Endothelial cell of umbilical vein (primary cell): Measurements from ENCODE around the gene ITM2C. TPM values are rescaled to one million over a fixed set of nuclear protein-coding genes. Genes with fewer than 3 reads are reported as not detected.

ENCODE experiments used
- BruUV-seq: library from RNA; stranded (reverse); fragments of 400-500 nt; replicated peaks from 2 replicates; lab custom pipeline; 2021; lab: Mats Ljungman, UMichigan
- CTCF ChIA-PET: fragments of 300-600, 350-600 bp; sonication (Branson Sonifier 250); formaldehyde crosslinking; loops from one replicate; lab custom pipeline; 2021; ENCODE audit warnings: antibody characterized with exemption, inconsistent platforms; lab: Charles Lee
- POLR2A ChIA-PET: fragments of 300-600, 350-600 bp; sonication (Branson Sonifier 250); formaldehyde crosslinking; loops from one replicate; lab custom pipeline; 2021; ENCODE audit warnings: antibody characterized with exemption, inconsistent platforms; lab: Charles Lee
- DNase-seq: peaks from one replicate; pipeline ENCODE4 v3.0.0-alpha.2; 2011; ENCODE audit warnings: low read depth, low spot score
- FAIRE-seq: peaks from 2 replicates; lab custom pipeline; 2011; peaks lifted over from hg19 to GRCh38; lab: Jason Lieb, UNC
- H2AFZ ChIP-seq: 2 replicates; pipeline ENCODE4 v1.6.0; 2012; ENCODE audit warnings: low read depth, low read length, control low read depth, inconsistent platforms
- H3K27ac ChIP-seq: 2 replicates; pipeline ENCODE4 v1.5.1; 2011; ENCODE audit warnings: low read depth, mild to moderate bottlenecking, control low read depth, low read length, moderate library complexity; ENCODE audit not compliant: insufficient read depth
- H3K27me3 ChIP-seq, 2 experiments: 2 replicates each; pipeline versions ENCODE4 v1.6.0 to v1.6.1; 2011; ENCODE audit warnings: low read length in 2 of 2, mixed read lengths in 1 of 2; ENCODE audit not compliant: control insufficient read depth in 2 of 2, insufficient read depth in 2 of 2
- H3K36me3 ChIP-seq, 2 experiments: 2 replicates in 1 of 2; 3 replicates in 1 of 2; pipeline ENCODE4 v1.5.1; 2011; ENCODE audit warnings: low read length in 2 of 2, mild to moderate bottlenecking in 1 of 2, moderate library complexity in 1 of 2; ENCODE audit not compliant: control insufficient read depth in 2 of 2, insufficient read depth in 2 of 2; ENCODE audit errors: extremely low read depth in 1 of 2
- H3K4me1 ChIP-seq: 3 replicates; pipeline ENCODE4 v1.5.1; 2011; ENCODE audit warnings: mild to moderate bottlenecking, low read length; ENCODE audit not compliant: control insufficient read depth, insufficient read depth; ENCODE audit errors: extremely low read depth
- H3K4me2 ChIP-seq: 2 replicates; pipeline ENCODE4 v1.6.1; 2011; ENCODE audit warnings: low read length, control low read depth, mixed read lengths; ENCODE audit not compliant: insufficient read depth
- H3K4me3 ChIP-seq, 3 experiments: fragments of 200-600 bp in 1 of 3; sonication (generic), shearing (Covaris generic) in 1 of 3; replicated peaks in 1 of 3; 2 replicates each; pipeline ENCODE4 v1.5.1; 2011 to 2016; ENCODE audit warnings: control low read depth in 3 of 3, low read length in 3 of 3, mild to moderate bottlenecking in 2 of 3, inconsistent platforms in 1 of 3, low read depth in 1 of 3, moderate library complexity in 1 of 3; ENCODE audit not compliant: insufficient read depth in 1 of 3
- H3K79me2 ChIP-seq: 2 replicates; pipeline ENCODE4 v1.6.0; 2012; ENCODE audit warnings: low read length, inconsistent platforms; ENCODE audit not compliant: control insufficient read depth, insufficient read depth
- H3K9ac ChIP-seq: replicated peaks from 2 replicates; pipeline ENCODE3; 2011; ENCODE audit warnings: low read length, control low read depth; ENCODE audit not compliant: insufficient read depth; ENCODE audit errors: extremely low read depth
- H3K9me1 ChIP-seq: replicated peaks from 3 replicates; pipeline ENCODE4 v1.6.0; 2011; ENCODE audit warnings: mild to moderate bottlenecking, low read length; ENCODE audit not compliant: control insufficient read depth, insufficient read depth; ENCODE audit errors: extremely low read depth
- H3K9me3 ChIP-seq: replicated peaks from 2 replicates; pipeline ENCODE4 v1.5.1; 2012; ENCODE audit warnings: low read length, inconsistent platforms; ENCODE audit not compliant: control insufficient read depth, insufficient read depth
- H4K20me1 ChIP-seq: replicated peaks from 2 replicates; pipeline ENCODE3; 2011; ENCODE audit warnings: mild to moderate bottlenecking, low read length; ENCODE audit not compliant: control insufficient read depth, insufficient read depth; ENCODE audit errors: extremely low read depth
- EZH2 ChIP-seq: IDR thresholded peaks from 2 replicates; pipeline ENCODE4 v1.6.1; 2012; ENCODE audit warnings: borderline replicate concordance, low read depth, mild to moderate bottlenecking, moderate library complexity, low read length, inconsistent platforms; ENCODE audit not compliant: severe bottlenecking
- JUN ChIP-seq: IDR thresholded peaks from 2 replicates; pipeline ENCODE4 v1.6.1; 2011; ENCODE audit warnings: borderline replicate concordance, low read depth; ENCODE audit not compliant: insufficient read length, insufficient read depth
- MYC ChIP-seq: IDR thresholded peaks from one replicate; pipeline ENCODE4 v1.6.1; 2011; ENCODE audit warnings: mild to moderate bottlenecking, low read depth, low read length
- POLR2A ChIP-seq: IDR thresholded peaks from 2 replicates; pipeline ENCODE4 v1.6.1; 2012; ENCODE audit warnings: low read depth, mild to moderate bottlenecking, control low read depth, low read length
- POLR2AphosphoS5 ChIP-seq: IDR thresholded peaks from 2 replicates; pipeline ENCODE4 v1.6.1; 2012; ENCODE audit warnings: low read depth, mild to moderate bottlenecking, control low read depth, low read length, moderate library complexity; ENCODE audit not compliant: insufficient read depth
- dilution Hi-C: fragments of 300-500 bp; cut with MboI; formaldehyde crosslinking; loops from one replicate; pipeline ENCODE4 v1.15.0; 2019; ENCODE audit warnings: low sequenced_read_pairs; ENCODE audit not compliant: extremely low pct_ligation_motif_present
- intact Hi-C: fragments of 100-400 bp; cut with micrococcal nuclease; formaldehyde crosslinking; loops from one replicate; pipeline ENCODE4 v1.10.0; 2022
- polyA plus RNA-seq, 4 experiments: library from polyadenylated mRNA; depleted of rRNA in 3 of 4; stranded (reverse) in 3 of 4; unstranded in 1 of 4; fragments of >200 nt; gene quantifications; 2 replicates each; pipeline versions ENCODE4 v1.2.1 to v1.2.3, GENCODE V29; 2011 to 2012; ENCODE audit warnings: missing spikeins in 1 of 4
- total RNA-seq: library from RNA; stranded (reverse); gene quantifications from 2 replicates; pipeline ENCODE4 v1.2.3, GENCODE V29; 2021
- TF ChIP-seq, protein P1 (sequence below), 2 donors: IDR thresholded peaks; 1 replicate in 1 of 2; 2 replicates in 1 of 2; pipeline ENCODE4 v1.5.1; 2011; ENCODE audit warnings: low read length in 2 of 2, mild to moderate bottlenecking in 2 of 2, moderate library complexity in 2 of 2, control low read depth in 1 of 2, inconsistent platforms in 1 of 2, low read depth in 1 of 2; ENCODE audit not compliant: insufficient read depth in 1 of 2; ENCODE audit errors: extremely low read depth in 1 of 2
- TF ChIP-seq, protein P2 (sequence below): IDR thresholded peaks from 2 replicates; pipeline ENCODE4 v1.6.1; 2011; ENCODE audit not compliant: insufficient read depth, insufficient read length

Gene ITM2C
- total and polyA plus RNA-seq, 2 donors (not counting 3 experiments of a cell fraction or from before 2014, with no cell fraction given): 12.0 to 12.1 TPM

DNA sequence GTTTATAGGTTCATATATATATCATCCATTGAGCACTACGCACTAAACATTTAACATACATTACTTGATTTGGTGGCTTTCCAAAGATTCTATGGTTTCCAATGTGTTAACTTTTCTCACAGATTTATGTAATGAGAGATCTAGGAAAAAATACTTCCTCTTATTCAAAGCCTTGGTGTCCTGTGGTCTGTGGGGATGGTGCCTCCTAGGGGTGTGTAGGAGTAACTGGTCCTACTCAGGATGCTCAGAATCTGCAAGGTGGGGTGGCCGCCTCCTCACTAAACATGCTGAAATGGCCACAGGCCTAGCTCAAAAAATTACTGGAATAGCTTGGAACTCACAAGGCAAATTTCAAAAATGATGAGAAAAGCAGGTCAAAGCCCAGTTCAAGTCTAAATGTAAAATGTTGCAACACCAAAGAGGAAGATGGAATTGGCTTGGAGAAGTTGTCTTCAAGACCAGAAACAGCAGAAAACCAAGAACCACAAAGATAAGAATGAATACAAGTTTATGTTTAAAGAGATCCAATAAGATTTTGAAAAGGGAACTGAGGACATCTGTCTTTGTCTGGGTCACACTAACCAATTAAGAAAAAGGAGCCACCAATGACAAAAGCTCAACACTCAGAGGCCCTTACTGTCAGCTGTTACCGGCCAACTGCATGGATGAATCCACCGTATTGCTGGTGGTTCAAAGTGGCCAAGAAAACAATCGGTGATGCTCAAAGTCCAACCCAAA, 48.8 kb downstream of the ITM2C start:
- intact Hi-C loops (loop anchor here (1.0 to 5.0 kb wide), 2 partner anchors 65 to 91 kb away; no protein-coding TSS in a partner anchor), dilution Hi-C loops (no loop called here)
- no peak for FAIRE-seq
- CTCF ChIA-PET: interaction anchor here (0.7 to 1.1 kb wide), 3 partner anchors 62 to 89 kb away, joined by 3 to 4 read pairs (median 4); no protein-coding TSS in a partner anchor
- no peak overlapping the region for H3K27ac ChIP-seq
- peaks cover 2 to 5% of the 10 kb centered on the region in 2 experiments for H3K27me3 ChIP-seq
- no peak overlapping the region for H3K4me3 ChIP-seq
- TF ChIP-seq, protein P1, sequence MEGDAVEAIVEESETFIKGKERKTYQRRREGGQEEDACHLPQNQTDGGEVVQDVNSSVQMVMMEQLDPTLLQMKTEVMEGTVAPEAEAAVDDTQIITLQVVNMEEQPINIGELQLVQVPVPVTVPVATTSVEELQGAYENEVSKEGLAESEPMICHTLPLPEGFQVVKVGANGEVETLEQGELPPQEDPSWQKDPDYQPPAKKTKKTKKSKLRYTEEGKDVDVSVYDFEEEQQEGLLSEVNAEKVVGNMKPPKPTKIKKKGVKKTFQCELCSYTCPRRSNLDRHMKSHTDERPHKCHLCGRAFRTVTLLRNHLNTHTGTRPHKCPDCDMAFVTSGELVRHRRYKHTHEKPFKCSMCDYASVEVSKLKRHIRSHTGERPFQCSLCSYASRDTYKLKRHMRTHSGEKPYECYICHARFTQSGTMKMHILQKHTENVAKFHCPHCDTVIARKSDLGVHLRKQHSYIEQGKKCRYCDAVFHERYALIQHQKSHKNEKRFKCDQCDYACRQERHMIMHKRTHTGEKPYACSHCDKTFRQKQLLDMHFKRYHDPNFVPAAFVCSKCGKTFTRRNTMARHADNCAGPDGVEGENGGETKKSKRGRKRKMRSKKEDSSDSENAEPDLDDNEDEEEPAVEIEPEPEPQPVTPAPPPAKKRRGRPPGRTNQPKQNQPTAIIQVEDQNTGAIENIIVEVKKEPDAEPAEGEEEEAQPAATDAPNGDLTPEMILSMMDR (IDR thresholded peaks at IDR 0.05; ENCODE audit: extremely low read depth in 1 of 2, insufficient read depth in 1 of 2, low read depth in 1 of 2, low read length in 2 of 2): peak; percentile 10 to 25
- TF ChIP-seq EZH2: no peak
- POLR2A ChIA-PET: no interaction called here
- H3K79me2 ChIP-seq: no peaks in the 10 kb centered on the region
- H3K9me1 ChIP-seq: no peaks in the 10 kb centered on the region
- H2AFZ ChIP-seq: no peak overlapping the region
- H4K20me1 ChIP-seq: no peaks in the 10 kb centered on the region
- no peaks in the 10 kb centered on the region for H3K36me3 ChIP-seq
- no peak overlapping the region for H3K9ac ChIP-seq
- DNase-seq: no peak
- no peak overlapping the region for H3K4me2 ChIP-seq
- no peaks in the 10 kb centered on the region for H3K4me1 ChIP-seq
- H3K9me3 ChIP-seq: no peaks in the 10 kb centered on the region
- BruUV-seq: no TSS peak

DNA sequence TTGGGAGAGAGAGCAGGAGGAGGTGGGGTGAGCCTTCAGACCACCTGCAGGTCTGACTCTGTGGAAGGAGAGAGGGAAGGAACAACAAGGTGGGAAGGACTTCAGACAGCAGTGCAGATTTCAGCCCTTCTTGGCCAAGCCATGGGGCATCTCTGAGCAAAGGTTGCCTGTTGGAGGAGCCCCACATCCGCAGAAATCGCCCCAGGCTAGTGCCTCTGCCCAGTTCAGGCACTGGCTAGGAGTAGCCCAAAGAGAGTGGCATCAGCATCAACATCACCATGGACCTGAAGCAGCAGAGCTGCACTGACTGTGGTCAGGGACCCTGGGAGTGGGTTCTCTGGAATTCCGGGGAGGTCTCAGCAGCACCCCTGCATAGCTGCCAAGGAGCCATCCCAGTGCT, 50.1 kb downstream of the ITM2C start:
- dilution Hi-C loops (no loop called here), intact Hi-C loops (loop anchor here (5.0 kb wide), 1 partner anchor 93 kb away; no protein-coding TSS in a partner anchor)
- Histone ChIP-seq H3K4me3 (no peak overlapping the region), H3K9ac (no peak overlapping the region), H3K9me3 (no peaks in the 10 kb centered on the region), H3K27me3 (peaks cover 2 to 17% of the 10 kb centered on the region in 2 experiments), H2AFZ (no peak overlapping the region), H3K9me1 (no peaks in the 10 kb centered on the region), H3K4me2 (no peak overlapping the region), H3K79me2 (no peaks in the 10 kb centered on the region), H3K36me3 (no peaks in the 10 kb centered on the region), H4K20me1 (no peaks in the 10 kb centered on the region), H3K27ac (no peak overlapping the region), H3K4me1 (no peaks in the 10 kb centered on the region)
- no TSS peak for BruUV-seq
- CTCF ChIA-PET: no interaction called here
- POLR2A ChIA-PET: no interaction called here
- DNase-seq (no peak), FAIRE-seq (no peak)
- TF ChIP-seq POLR2AphosphoS5 (no peak), JUN (no peak), EZH2 (no peak), POLR2A (no peak), MYC (no peak)
- TF ChIP-seq, protein P2, sequence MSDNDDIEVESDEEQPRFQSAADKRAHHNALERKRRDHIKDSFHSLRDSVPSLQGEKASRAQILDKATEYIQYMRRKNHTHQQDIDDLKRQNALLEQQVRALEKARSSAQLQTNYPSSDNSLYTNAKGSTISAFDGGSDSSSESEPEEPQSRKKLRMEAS: no peak
- TF ChIP-seq, protein P1 (IDR thresholded peaks at IDR 0.05; ENCODE audit: extremely low read depth in 1 of 2, insufficient read depth in 1 of 2, low read depth in 1 of 2, low read length in 2 of 2): no peak
